ENCODE measurements around the gene STRA8.

DNA sequence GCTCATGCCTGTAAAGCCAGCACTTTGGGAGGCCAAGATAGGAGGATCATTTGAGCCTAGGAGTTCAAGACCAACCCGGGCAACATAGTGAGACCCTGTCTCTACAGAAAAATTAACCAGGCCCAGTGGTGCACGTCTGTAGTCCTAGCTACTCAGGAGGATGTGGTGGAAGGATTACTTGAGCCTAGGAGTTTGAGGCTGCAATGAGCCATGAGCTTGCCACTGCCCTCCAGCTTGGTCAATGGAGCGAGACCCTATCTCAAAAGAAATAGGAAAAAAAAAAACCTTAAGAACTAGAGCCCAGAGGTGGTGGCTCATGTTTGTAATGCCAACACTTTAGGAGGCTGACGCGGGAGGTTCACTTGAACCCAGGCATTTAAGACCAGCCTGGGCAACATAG lies 2.2 kb downstream of the STRA8 start:
- TF ChIP-seq, protein P1, sequence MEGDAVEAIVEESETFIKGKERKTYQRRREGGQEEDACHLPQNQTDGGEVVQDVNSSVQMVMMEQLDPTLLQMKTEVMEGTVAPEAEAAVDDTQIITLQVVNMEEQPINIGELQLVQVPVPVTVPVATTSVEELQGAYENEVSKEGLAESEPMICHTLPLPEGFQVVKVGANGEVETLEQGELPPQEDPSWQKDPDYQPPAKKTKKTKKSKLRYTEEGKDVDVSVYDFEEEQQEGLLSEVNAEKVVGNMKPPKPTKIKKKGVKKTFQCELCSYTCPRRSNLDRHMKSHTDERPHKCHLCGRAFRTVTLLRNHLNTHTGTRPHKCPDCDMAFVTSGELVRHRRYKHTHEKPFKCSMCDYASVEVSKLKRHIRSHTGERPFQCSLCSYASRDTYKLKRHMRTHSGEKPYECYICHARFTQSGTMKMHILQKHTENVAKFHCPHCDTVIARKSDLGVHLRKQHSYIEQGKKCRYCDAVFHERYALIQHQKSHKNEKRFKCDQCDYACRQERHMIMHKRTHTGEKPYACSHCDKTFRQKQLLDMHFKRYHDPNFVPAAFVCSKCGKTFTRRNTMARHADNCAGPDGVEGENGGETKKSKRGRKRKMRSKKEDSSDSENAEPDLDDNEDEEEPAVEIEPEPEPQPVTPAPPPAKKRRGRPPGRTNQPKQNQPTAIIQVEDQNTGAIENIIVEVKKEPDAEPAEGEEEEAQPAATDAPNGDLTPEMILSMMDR (IDR thresholded peaks at IDR 0.05): no peak
- TF ChIP-seq POLR2A (IDR thresholded peaks at IDR 0.05): no peak

Data from uterus (tissue), 2 donors.